HG03159 (cell line): ENCODE measurements around the gene PSMD9.
"Not testable (repeated sequence)": the region's sequence is repeated elsewhere in the genome, so short reads cannot be mapped to it uniquely, and the experiment has no call there.

Experiments
- ATAC-seq: cut with Tn5 transposase; IDR thresholded peaks from one replicate; pipeline ENCODE4 v1.9.1; 2021; ENCODE audit warnings: mild to moderate bottlenecking, moderate library complexity; ENCODE audit not compliant: unreplicated experiment

The PSMD9 gene

DNA sequence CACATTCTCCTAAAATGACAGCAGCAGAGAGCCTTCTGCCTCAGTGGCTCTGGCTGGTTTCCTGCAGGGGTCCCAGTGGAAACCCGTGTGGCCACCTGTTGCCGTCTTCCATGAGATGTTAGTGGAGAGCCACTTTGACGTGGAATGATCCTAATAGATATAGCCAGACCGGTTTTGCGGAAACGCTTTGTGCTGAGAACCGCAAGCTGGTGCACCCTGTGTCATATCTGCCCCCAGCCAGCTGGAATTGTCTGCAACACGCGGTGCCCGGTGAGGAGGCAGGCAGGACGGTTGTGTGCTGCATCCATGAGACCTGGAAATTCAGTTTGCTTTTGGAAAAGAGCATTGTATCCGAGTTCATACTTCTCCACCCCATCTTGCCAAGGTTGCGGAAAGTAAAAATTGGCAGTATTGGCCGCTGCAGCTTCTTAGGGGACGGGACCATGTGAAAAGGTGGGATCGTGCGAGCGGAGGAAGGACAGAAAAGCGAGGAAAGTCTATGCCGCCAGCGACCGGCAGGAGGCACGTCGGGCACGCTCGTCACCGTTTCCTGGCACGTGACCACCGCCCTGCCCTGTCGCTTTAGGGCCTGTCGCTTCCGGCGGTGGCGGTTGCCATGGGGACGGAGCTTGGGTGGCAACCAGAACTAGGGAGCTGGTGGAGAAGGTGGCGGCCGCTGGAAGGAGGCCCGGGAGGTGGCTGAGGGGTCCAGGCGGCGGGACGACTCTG lies 29.5 kb downstream of the PSMD9 start, which contains the start of gene CFAP251:
Gene CFAP251 (plus strand): TSS at position 643 of the 729 bp plus-strand sequence. CDS start 2,714 bp downstream, outside the sequence.
- ATAC-seq, result peak; percentile 90

DNA sequence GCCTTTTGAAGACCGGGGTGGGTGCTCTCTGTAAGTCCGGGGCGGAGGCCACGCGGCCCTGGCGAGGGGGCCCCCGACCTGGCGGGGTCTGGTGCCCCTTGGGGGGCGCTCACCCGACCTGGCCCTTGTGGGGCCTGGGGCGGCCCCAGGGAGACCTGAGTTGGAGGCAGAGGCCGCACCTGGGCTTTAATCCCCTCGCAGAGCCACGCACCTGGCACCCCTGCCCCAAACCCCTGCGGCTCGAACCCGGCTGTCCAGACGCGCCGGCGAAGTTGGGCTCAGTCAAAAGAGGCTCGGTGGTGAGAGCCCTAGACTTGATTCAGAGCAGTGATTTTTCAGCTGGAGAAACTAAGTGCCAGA lies 30.1 kb downstream of the PSMD9 start:
- ATAC-seq, result peak; percentile 17

GRCh38 chr12:121921066-121921465 lies 32.5 kb downstream of the PSMD9 start:
- ATAC-seq, result no peak

- no peak for ATAC-seq
Measured at GRCh38 chr12:121925358-121925695, 36.7 kb downstream of the PSMD9 start.

DNA sequence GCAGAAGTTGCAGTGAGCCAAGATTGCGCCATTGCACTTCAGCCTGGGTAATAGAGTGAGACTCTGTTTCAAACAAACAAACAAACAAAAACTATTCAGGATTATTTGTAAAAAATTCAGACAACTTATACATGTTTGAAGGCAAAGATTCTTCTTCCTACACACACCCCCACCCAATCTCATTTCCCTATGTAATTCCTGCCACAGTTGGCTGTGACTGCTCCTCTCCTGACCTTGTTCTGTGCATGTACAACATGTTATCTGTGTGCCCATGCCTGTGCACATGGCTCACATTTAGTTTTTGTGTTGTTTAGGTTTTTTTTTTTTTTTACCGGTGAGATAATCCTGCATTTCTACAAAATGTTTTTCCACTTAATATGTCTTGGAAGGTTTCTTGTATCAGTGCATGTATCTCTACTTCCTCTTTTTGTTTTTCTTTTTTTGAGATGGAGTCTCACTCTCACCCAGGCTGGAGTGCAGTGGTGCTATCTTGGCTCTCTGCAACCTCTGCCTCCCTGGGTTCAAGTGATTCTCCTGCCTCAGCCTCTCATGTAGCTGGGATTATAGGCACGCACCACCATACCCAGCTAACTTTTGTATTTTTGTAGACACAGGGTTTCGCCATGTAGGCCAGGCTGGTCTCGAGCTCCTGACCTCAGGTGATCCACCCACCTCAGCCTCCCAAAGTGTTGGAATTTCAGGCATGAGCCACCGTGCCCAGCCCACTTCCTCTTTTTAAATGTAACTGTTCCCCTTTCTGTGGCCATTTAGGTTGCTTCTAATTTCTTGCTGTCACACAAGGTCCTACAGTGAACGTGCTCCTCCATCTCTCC lies 38.5 kb downstream of the PSMD9 start:
- ATAC-seq, result no peak

- ATAC-seq, result no peak
Measured at GRCh38 chr12:121927813-121928212, 39.2 kb downstream of the PSMD9 start.

GRCh38 chr12:121929545-121929944 lies 41.0 kb downstream of the PSMD9 start:
- not testable (repeated sequence) for ATAC-seq

GRCh38 chr12:121930862-121931261 lies 42.3 kb downstream of the PSMD9 start:
- ATAC-seq, result no peak

DNA sequence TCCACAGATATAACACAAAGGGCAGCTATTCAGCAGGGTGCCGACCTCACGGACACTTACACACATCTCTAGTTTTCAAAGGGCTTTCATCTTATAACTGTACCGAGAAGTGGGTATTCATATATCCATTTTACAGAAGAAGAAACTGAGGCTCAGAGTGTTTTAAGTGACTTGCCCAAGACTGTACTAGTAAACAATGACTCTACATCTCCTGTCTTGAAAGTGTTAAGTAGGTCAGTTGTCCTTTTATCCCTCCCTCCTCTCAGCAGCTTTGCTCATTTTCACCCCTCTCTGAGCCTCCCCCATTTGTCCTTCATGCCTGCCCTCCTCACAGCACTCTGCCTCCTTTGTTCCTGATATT lies 43.6 kb downstream of the PSMD9 start:
- ATAC-seq, result no peak

DNA sequence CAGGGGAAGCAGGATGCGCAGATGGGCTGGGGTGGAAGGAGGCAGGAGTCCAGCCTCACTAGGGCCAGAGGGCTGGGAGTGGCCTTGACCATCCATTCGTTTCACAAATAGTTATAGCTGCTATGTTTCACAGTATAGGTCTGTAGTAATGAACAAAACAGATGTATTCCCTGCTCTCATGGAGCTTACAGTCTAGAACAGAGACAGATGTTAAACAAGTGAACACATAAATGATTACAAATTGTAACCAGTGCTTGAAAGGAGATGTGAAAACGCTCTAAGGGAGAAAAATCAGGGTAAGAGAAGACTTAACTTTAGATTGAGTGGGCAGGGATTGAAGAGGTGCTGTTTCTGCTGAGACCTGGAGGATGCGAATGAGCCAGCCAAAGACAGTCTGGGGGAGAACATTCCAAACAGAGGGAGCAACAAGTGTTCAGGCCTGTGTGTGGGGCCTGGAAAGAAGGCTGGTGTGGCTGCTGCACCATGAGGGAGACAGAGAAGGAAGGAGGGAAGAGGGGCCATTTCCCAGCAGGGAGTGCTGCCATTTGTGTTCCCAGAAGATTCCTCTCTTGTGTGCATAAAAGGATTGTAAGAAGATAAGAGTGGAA lies 44.4 kb downstream of the PSMD9 start:
- ATAC-seq, result no peak

DNA sequence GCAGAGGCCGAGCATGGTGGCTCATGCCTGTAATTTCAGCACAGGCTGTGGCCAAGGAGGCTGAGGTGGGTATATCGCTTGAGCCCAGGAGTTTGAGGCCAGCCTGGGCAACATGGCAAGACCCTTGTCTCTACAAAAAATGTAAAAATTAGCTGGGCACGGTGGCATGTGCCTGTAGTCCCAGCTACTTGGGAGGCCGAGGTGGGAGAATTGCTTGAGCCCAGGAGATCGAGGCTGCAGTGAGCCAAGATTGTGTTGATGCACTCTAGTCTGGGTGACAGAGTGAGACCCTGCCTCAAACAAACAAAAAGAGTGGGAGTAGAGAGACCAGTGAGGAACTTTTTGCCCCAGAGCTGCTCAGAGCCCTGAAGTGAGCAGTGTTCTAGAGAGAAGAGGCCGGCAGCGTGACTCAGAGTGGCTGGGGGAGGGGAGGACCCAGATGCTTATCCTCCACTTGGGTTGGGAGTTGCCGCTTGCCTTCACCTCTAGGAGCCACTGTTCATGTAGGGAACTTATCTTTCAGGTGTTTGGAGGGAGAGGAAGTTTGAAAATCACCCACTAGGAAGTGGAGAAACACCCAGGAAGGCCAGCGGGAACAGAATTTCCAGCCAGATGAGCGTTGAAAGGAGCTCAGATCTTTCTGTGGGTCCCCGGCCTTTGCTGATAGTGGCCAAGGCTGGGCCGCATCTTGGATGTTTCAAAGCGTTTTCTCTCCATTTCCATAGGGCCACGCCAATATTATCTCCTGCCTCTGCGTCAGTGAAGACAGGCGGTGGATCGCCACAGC lies 45.1 kb downstream of the PSMD9 start:
- ATAC-seq, result no peak

- no peak for ATAC-seq
Measured at GRCh38 chr12:121934309-121934664, 45.7 kb downstream of the PSMD9 start.

DNA sequence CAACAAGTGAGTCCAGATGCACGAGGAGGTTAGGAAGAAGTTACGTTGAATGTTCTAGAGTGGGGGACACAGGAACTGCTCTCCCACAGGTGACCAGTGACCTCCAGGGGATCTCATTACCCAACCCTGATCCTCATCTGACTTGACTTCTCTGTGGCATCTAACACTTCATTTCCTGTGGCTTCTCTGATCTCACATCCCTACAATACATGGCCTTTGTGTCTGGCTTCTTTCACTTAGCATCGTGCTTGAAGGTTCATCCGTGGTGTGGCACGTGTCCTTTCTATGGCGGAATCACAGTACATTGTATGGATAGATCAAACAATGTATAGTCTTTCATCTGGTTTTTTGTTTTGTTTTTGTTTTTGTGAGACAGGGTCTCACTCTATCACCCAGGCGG lies 49.1 kb downstream of the PSMD9 start:
- ATAC-seq, result no peak

DNA sequence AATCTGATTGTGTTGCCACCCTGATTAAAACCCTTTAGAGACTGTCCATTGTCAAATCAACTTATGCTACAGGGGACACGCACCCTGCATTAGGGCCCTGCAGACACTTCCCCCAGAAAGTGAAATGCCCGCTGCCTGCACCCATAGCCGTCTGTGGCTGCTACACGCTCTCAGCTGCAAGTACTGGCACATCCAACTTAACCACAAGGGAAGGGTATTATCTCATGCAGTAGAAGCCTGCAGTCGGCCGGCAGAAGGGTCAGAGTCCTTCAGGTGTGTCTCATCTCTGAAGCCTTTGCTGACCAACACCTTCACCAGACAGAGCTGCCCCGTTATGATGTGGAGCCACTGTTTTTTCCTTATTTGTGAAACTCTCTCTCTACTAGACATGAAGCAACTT lies 50.6 kb downstream of the PSMD9 start:
- no peak for ATAC-seq

GRCh38 chr12:121939992-121940766 lies 51.6 kb downstream of the PSMD9 start:
- no peak for ATAC-seq

- ATAC-seq, result no peak
Measured at GRCh38 chr12:121942145-121942718, 53.6 kb downstream of the PSMD9 start.

GRCh38 chr12:121943926-121944325 lies 55.3 kb downstream of the PSMD9 start:
- no peak for ATAC-seq

- ATAC-seq, result no peak
Measured at GRCh38 chr12:121946313-121947025, 57.9 kb downstream of the PSMD9 start.

GRCh38 chr12:121947981-121948380 lies 59.4 kb downstream of the PSMD9 start:
- ATAC-seq, result no peak
